Nephron progenitor cell (in vitro differentiated cells): ENCODE data around the gene MTURN.

Source experiments
- DNase-seq: peaks from one replicate; pipeline ENCODE4 v3.0.0; 2021
- H3K27ac Mint-ChIP-seq: 2 replicates; pipeline ENCODE4 v1.8.0; 2021; ENCODE audit warnings: mild to moderate bottlenecking, moderate library complexity, mixed read lengths
- H3K27me3 Mint-ChIP-seq: 2 replicates; pipeline ENCODE4 v1.8.0; 2021; ENCODE audit warnings: mild to moderate bottlenecking, low read depth, mixed read lengths; ENCODE audit not compliant: poor library complexity
- H3K36me3 Mint-ChIP-seq: 2 replicates; pipeline ENCODE4 v1.8.0; 2021; ENCODE audit warnings: low read depth, mixed read lengths
- H3K4me1 Mint-ChIP-seq: 2 replicates; pipeline ENCODE4 v1.8.0; 2021; ENCODE audit warnings: mixed read lengths
- H3K4me3 Mint-ChIP-seq: 2 replicates; pipeline ENCODE4 v1.8.0; 2021; ENCODE audit warnings: mild to moderate bottlenecking, moderate library complexity, mixed read lengths
- H3K9me3 Mint-ChIP-seq: 2 replicates; pipeline ENCODE4 v1.8.0; 2021; ENCODE audit warnings: mild to moderate bottlenecking, moderate library complexity, mixed read lengths
- CTCF ChIP-seq: fragments of 200-600 bp; sonication (generic); IDR thresholded peaks from 2 replicates; pipeline ENCODE4 v1.5.0; 2021; ENCODE audit warnings: antibody characterized with exemption

Gene MTURN

GRCh38 chr7:30145426-30145970 lies 10.7 kb downstream of the MTURN start:
- Mint-ChIP-seq H3K4me3 (no peak overlapping the region), H3K27me3 (peaks cover 6% of the 10 kb centered on the region), H3K4me1 (no peaks in the 10 kb centered on the region), H3K36me3 (no peaks in the 10 kb centered on the region), H3K27ac (no peak overlapping the region), H3K9me3 (no peaks in the 10 kb centered on the region)
- DNase-seq, result no peak
- no peak for TF ChIP-seq CTCF

GRCh38 chr7:30146127-30146612 lies 11.4 kb downstream of the MTURN start:
- Mint-ChIP-seq H3K4me3 (no peak overlapping the region), H3K27ac (no peak overlapping the region), H3K9me3 (no peaks in the 10 kb centered on the region), H3K4me1 (no peaks in the 10 kb centered on the region), H3K27me3 (peaks cover 4% of the 10 kb centered on the region), H3K36me3 (no peaks in the 10 kb centered on the region)
- no peak for TF ChIP-seq CTCF
- no peak for DNase-seq

- Mint-ChIP-seq H3K27me3 (peaks cover 4% of the 10 kb centered on the region), H3K27ac (no peak overlapping the region), H3K4me3 (no peak overlapping the region), H3K36me3 (no peaks in the 10 kb centered on the region), H3K9me3 (no peaks in the 10 kb centered on the region), H3K4me1 (no peaks in the 10 kb centered on the region)
- no peak for TF ChIP-seq CTCF
- no peak for DNase-seq
Observed at GRCh38 chr7:30147223-30147622, 12.4 kb downstream of the MTURN start.

DNA sequence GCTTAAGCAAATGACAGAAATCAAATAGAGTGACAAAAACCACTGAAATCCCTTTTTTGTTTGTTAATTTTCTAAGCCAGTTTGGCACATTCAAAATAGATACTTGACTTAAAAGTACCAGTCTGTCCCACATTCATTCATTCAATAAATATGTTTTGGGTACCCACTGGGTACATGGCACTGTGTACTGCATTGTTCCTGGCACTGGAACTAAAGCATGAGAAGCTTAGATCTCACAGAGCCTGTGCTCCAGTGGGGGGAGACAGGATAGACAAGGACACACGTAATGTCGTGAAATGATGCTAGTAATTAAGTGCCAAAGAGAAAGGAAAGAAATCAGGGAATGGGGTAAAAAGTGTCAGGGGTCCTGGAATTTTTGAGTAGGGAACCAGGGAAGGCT lies 13.0 kb downstream of the MTURN start:
- H3K4me1 Mint-ChIP-seq, result no peaks in the 10 kb centered on the region

GRCh38 chr7:30148426-30148825 lies 13.6 kb downstream of the MTURN start:
- no peak for TF ChIP-seq CTCF
- H3K4me3 Mint-ChIP-seq, result no peak overlapping the region
- no peaks in the 10 kb centered on the region for H3K36me3 Mint-ChIP-seq
- no peaks in the 10 kb centered on the region for H3K27me3 Mint-ChIP-seq
- no peak overlapping the region for H3K27ac Mint-ChIP-seq
- H3K4me1 Mint-ChIP-seq, result no peaks in the 10 kb centered on the region
- H3K9me3 Mint-ChIP-seq, result no peaks in the 10 kb centered on the region
- no peak for DNase-seq

More for the DNA sequence above, 13.0 kb downstream of the MTURN start:
- Mint-ChIP-seq H3K4me3 (no peak overlapping the region), H3K36me3 (no peaks in the 10 kb centered on the region), H3K27me3 (peaks cover 4% of the 10 kb centered on the region), H3K9me3 (no peaks in the 10 kb centered on the region), H3K27ac (no peak overlapping the region)
- no peak for DNase-seq
- TF ChIP-seq CTCF, result no peak

DNA sequence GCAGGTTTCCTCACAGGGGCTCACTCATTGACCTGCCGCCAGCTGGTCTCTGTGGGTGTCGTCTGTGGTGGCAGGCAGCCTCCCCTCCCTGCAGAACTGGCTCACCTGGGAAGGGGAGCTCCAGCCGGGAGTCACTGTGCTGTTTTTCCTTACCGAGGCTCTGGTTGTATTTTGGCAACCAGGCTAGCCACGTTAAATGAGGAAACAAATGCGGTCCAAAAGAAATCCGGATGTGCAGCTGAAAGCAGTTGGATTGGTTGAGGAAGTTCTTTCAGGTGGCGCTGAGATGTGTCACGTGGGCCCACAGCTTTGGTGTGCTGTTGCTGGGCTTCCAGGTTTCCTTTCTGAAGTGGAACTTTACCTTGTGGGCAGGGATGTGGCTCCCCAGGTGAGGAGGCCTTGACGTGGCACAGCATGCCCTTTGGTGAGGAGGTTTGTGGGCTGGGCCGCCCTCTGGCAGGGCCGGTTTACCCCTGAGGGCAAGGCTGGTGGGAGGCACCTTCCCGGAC lies 14.2 kb downstream of the MTURN start:
- no peak overlapping the region for H3K27ac Mint-ChIP-seq
- H3K9me3 Mint-ChIP-seq, result no peaks in the 10 kb centered on the region
- H3K27me3 Mint-ChIP-seq, result no peaks in the 10 kb centered on the region
- no peaks in the 10 kb centered on the region for H3K4me1 Mint-ChIP-seq
- no peaks in the 10 kb centered on the region for H3K36me3 Mint-ChIP-seq
- TF ChIP-seq CTCF, result no peak
- no peak overlapping the region for H3K4me3 Mint-ChIP-seq
- DNase-seq, result no peak
